GM13976 (cell line): ENCODE measurements around the gene PTPN1.

Experiments
- DNase-seq: peaks from one replicate; pipeline ENCODE4 v3.0.0; 2012; ENCODE audit warnings: low spot score
- in situ Hi-C: fragments of 300-500 bp; cut with MboI; formaldehyde crosslinking; loops from one replicate; pipeline ENCODE4 v1.12.0; 2022; ENCODE audit warnings: low sequenced_read_pairs, mixed read lengths, inconsistent platforms; ENCODE audit not compliant: unreplicated experiment
- TF ChIP-seq, protein P1 (sequence below): IDR thresholded peaks from 2 replicates; pipeline ENCODE4 v1.5.1; 2012; ENCODE audit warnings: borderline replicate concordance, mild to moderate bottlenecking; ENCODE audit not compliant: insufficient read depth; ENCODE audit errors: extremely low read depth, missing control alignments, control extremely low read depth

PTPN1 gene

GRCh38 chr20:50522053-50522674 lies 12.0 kb downstream of the PTPN1 start:
- in situ Hi-C loops: no loop called here
- DNase-seq: no peak
- TF ChIP-seq, protein P1, sequence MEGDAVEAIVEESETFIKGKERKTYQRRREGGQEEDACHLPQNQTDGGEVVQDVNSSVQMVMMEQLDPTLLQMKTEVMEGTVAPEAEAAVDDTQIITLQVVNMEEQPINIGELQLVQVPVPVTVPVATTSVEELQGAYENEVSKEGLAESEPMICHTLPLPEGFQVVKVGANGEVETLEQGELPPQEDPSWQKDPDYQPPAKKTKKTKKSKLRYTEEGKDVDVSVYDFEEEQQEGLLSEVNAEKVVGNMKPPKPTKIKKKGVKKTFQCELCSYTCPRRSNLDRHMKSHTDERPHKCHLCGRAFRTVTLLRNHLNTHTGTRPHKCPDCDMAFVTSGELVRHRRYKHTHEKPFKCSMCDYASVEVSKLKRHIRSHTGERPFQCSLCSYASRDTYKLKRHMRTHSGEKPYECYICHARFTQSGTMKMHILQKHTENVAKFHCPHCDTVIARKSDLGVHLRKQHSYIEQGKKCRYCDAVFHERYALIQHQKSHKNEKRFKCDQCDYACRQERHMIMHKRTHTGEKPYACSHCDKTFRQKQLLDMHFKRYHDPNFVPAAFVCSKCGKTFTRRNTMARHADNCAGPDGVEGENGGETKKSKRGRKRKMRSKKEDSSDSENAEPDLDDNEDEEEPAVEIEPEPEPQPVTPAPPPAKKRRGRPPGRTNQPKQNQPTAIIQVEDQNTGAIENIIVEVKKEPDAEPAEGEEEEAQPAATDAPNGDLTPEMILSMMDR: no peak

DNA sequence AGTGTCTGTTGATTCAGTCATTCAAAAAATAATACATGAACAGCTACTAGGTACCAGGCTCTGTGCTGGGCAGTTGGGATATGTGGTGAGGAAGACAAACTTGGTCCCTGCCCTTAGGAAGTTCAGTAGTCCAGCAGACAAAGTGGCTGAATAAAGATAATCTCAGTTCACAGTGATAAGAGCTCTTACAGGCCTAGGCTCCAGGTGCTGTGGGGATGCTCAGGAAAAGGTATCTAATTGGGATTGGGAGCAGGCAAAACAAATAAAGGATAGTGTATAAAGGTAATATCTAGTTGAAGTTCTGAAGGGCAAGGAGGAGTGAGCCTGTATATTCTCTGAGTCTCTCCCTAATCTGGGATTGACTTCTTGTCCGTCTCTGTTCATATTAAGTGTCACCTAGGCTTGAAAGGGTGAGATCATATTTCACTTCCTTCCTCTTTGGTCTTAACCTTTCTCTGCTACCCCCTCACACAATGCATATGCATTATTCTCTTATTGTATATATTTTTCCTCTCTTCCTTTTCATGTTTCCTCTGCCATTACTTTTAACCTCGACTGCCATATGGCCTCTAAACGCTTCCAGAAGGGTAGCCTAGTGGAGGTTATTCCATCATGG lies 13.5 kb downstream of the PTPN1 start:
- in situ Hi-C loops: no loop called here
- no peak for DNase-seq
- TF ChIP-seq, protein P1: no peak

GRCh38 chr20:50525681-50526080 lies 15.5 kb downstream of the PTPN1 start:
- no peak for DNase-seq
- TF ChIP-seq, protein P1: no peak
- in situ Hi-C loops: no loop called here

DNA sequence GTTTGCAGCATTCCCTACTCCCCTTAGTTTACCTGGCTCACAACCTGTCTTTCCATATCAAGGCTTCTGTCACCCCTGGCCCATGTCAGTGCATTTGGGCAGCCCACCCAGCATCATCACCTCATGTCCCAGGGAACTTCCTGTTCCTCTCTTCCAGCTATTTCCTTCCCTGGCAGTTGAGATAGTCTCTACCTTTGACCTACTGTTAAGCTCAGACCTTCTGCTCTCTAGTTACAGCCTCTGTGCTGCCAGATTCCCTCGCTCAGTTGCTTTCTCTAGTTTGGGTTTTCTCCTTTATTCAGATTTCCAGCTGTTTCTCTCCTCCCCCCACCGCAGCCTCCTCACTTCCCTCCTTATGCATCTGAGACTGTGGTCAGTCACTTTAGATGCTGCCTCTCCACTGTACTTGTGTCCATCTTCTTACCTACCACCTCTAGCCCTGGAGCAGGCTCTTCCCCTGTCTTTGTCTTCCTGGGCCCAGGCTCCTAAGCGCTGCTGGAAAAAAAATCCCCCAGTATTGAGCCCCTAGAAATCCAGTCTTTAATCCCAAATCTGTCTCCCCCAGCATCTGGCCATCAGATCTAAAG lies 16.3 kb downstream of the PTPN1 start:
- DNase-seq: no peak
- TF ChIP-seq, protein P1: no peak
- in situ Hi-C loops: no loop called here

- DNase-seq: no peak
- in situ Hi-C loops: no loop called here
- TF ChIP-seq, protein P1: no peak
Observed at GRCh38 chr20:50527068-50527605, 17.0 kb downstream of the PTPN1 start.

- in situ Hi-C loops: no loop called here
- TF ChIP-seq, protein P1: no peak
- DNase-seq: no peak
Observed at GRCh38 chr20:50528129-50528528, 17.9 kb downstream of the PTPN1 start.
